Panc1 (cell line): ENCODE results near the gene ITGB5. TPM values are rescaled to one million over a fixed set of nuclear protein-coding genes. Genes with fewer than 3 reads are reported as not detected.

Experiments
- ATAC-seq: fragments of 200-7000 bp; cut with Tn5 transposase; 2 replicates; pipeline ENCODE4 v1.9.1; 2020; ENCODE audit warnings: mild to moderate bottlenecking, moderate library complexity
- BruUV-seq: library from RNA; stranded (reverse); fragments of 400-500 nt; replicated peaks from 2 replicates; lab custom pipeline; 2021; lab: Mats Ljungman, UMichigan
- CTCF ChIA-PET: fragments of 300-600 bp; sonication (Branson Sonifier 250); formaldehyde crosslinking; loops from one replicate; lab custom pipeline; 2022; ENCODE audit warnings: antibody characterized with exemption; lab: Charles Lee
- POLR2A ChIA-PET: fragments of 300-600 bp; sonication (Branson Sonifier 250); formaldehyde crosslinking; loops from one replicate; lab custom pipeline; 2022; ENCODE audit warnings: antibody characterized with exemption; lab: Charles Lee
- DNase-seq: peaks from one replicate; pipeline ENCODE4 v3.0.0-alpha.2; 2010; ENCODE audit warnings: low read depth, low spot score
- H3K27ac ChIP-seq: 2 replicates; pipeline ENCODE4 v1.5.1; 2011; ENCODE audit warnings: mild to moderate bottlenecking, low read length, inconsistent platforms
- H3K27me3 ChIP-seq: fragments of 200-500 bp; sonication (Bioruptor generic); 2 replicates; pipeline ENCODE4 v1.6.0; 2014; ENCODE audit warnings: low read length, inconsistent platforms; ENCODE audit not compliant: control insufficient read depth, insufficient read depth
- H3K36me3 ChIP-seq: fragments of 200-500 bp; sonication (Bioruptor generic); 2 replicates; pipeline ENCODE4 v1.5.1; 2014; ENCODE audit warnings: inconsistent platforms, mild to moderate bottlenecking, low read length, moderate library complexity; ENCODE audit not compliant: control insufficient read depth, insufficient read depth
- H3K4me1 ChIP-seq: 2 replicates; pipeline ENCODE4 v1.5.1; 2011; ENCODE audit warnings: inconsistent platforms, mild to moderate bottlenecking, low read length, moderate library complexity; ENCODE audit not compliant: control insufficient read depth, insufficient read depth
- H3K4me3 ChIP-seq, 2 experiments: 2 replicates each; pipeline ENCODE4 v1.5.1; 2011 to 2012; ENCODE audit warnings: low read depth in 2 of 2, low read length in 2 of 2, mild to moderate bottlenecking in 2 of 2, inconsistent platforms in 1 of 2, moderate library complexity in 1 of 2
- H3K9me3 ChIP-seq: fragments of 200-500 bp; sonication (Bioruptor generic); 2 replicates; pipeline ENCODE4 v1.5.1; 2014; ENCODE audit warnings: low read depth, mild to moderate bottlenecking, inconsistent platforms, low read length, moderate library complexity; ENCODE audit not compliant: control insufficient read depth, insufficient read depth
- CTCF ChIP-seq: fragments of 450-650 bp; IDR thresholded peaks from 2 replicates; pipeline ENCODE4 v1.5.1; 2017; ENCODE audit warnings: mild to moderate bottlenecking
- POLR2AphosphoS5 ChIP-seq: IDR thresholded peaks from 2 replicates; pipeline ENCODE4 v1.6.1; 2012; ENCODE audit warnings: mild to moderate bottlenecking, low read depth, low read length, moderate library complexity
- REST ChIP-seq, 2 experiments: IDR thresholded peaks; 2 replicates each; pipeline ENCODE4 v1.6.1; 2011 to 2012; ENCODE audit warnings: low read depth in 2 of 2, control low read depth in 1 of 2, low read length in 1 of 2, mild to moderate bottlenecking in 1 of 2, moderate library complexity in 1 of 2; ENCODE audit not compliant: insufficient read depth in 1 of 2
- SIN3A ChIP-seq: IDR thresholded peaks from 2 replicates; pipeline ENCODE4 v1.6.1; 2012; ENCODE audit warnings: low read depth, mild to moderate bottlenecking, low read length, moderate library complexity, borderline replicate concordance; ENCODE audit not compliant: insufficient read depth
- TCF7L2 ChIP-seq: IDR thresholded peaks from 2 replicates; pipeline ENCODE4 v1.6.1; 2011; ENCODE audit warnings: mild to moderate bottlenecking, low read depth, low read length, inconsistent platforms
- in situ Hi-C: cut with HindIII; loops from 2 replicates; pipeline ENCODE4 v1.10.0; 2016; ENCODE audit warnings: low sequenced_read_pairs, low pct_unique_long_range_greater_than_20kb
- intact Hi-C: fragments of 100-400 bp; cut with micrococcal nuclease; formaldehyde crosslinking; loops from one replicate; pipeline ENCODE4 v1.10.0; 2022; ENCODE audit not compliant: unreplicated experiment
- total RNA-seq: library from RNA; stranded (reverse); gene quantifications from one replicate; pipeline ENCODE4 v1.2.1, GENCODE V29; 2021; ENCODE audit not compliant: unreplicated experiment

ITGB5 gene
- total RNA-seq, 1 experiment from 2014 or later: 446 TPM

GRCh38 chr3:124896824-124897526 lies 9.8 kb upstream of the ITGB5 start:
- DNase-seq (no peak), ATAC-seq (no peak)
- H3K9me3 ChIP-seq: no peaks in the 10 kb centered on the region
- H3K27me3 ChIP-seq: no peaks in the 10 kb centered on the region
- H3K36me3 ChIP-seq: no peaks in the 10 kb centered on the region
- intact Hi-C loops: no loop called here
- ChIA-PET CTCF (interaction anchor here (0.6 kb wide), 1 partner anchor 111 kb away, joined by 4 read pairs; no protein-coding TSS in a partner anchor), POLR2A (interaction anchor here (0.7 kb wide), 1 partner anchor 123 kb away, joined by 3 read pairs; no protein-coding TSS in a partner anchor)
- BruUV-seq: no TSS peak
- H3K4me1 ChIP-seq: peaks cover 9% of the 10 kb centered on the region
- H3K4me3 ChIP-seq: no peak overlapping the region
- in situ Hi-C loops: no loop called here
- H3K27ac ChIP-seq: no peak overlapping the region
- no peak for TF ChIP-seq SIN3A
- no peak for TF ChIP-seq REST (IDR thresholded peaks at IDR 0.05; ENCODE audit: insufficient read depth in 1 of 2, low read depth in 2 of 2, low read length in 1 of 2)
- TF ChIP-seq CTCF: no peak
- TF ChIP-seq TCF7L2: no peak
- no peak for TF ChIP-seq POLR2AphosphoS5

DNA sequence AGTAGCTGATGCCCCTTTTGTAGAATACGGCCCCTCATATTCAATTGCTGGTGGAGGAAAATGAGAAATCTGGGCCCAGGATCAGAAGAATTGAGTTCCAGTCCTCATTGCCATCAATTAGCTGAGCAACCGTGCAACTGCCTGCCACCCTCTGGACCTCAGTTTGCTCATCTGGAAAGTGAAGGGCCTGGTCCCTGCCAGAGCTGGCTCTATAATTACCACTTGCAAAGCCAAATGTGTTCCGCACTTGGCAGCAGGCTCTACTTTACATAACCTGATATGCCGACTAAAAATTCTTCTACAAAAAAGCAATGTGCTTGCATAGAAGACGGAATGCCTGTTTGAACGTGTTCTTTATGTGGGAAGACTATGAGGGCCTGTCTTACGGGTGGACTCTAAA lies 8.6 kb upstream of the ITGB5 start:
- in situ Hi-C loops: no loop called here
- POLR2A ChIA-PET: interaction anchor here (1.0 kb wide), 1 partner anchor 8 kb away, joined by 9 read pairs; the partner anchor contains the start of gene ITGB5
- Histone ChIP-seq H3K36me3 (no peaks in the 10 kb centered on the region), H3K9me3 (no peaks in the 10 kb centered on the region), H3K4me1 (peaks cover 9% of the 10 kb centered on the region), H3K27ac (no peak overlapping the region), H3K27me3 (no peaks in the 10 kb centered on the region), H3K4me3 (no peak overlapping the region)
- ATAC-seq (no peak), DNase-seq (no peak)
- TF ChIP-seq POLR2AphosphoS5: no peak
- TF ChIP-seq REST (IDR thresholded peaks at IDR 0.05; ENCODE audit: insufficient read depth in 1 of 2, low read depth in 2 of 2, low read length in 1 of 2): no peak
- no peak for TF ChIP-seq SIN3A
- no peak for TF ChIP-seq CTCF
- no peak for TF ChIP-seq TCF7L2
- intact Hi-C loops: no loop called here
- BruUV-seq: no TSS peak
- CTCF ChIA-PET: interaction anchor here (0.6 kb wide), 1 partner anchor 66 kb away, joined by 9 read pairs; no protein-coding TSS in a partner anchor
